ENCODE results near the gene TRIM44. TPM values are rescaled to one million over a fixed set of nuclear protein-coding genes. Genes with fewer than 3 reads are reported as not detected.

TRIM44 gene
- polyA plus RNA-seq, 1 donor (not counting 4 experiments of a cell fraction or from before 2014, with no cell fraction given): 48.3 TPM

DNA sequence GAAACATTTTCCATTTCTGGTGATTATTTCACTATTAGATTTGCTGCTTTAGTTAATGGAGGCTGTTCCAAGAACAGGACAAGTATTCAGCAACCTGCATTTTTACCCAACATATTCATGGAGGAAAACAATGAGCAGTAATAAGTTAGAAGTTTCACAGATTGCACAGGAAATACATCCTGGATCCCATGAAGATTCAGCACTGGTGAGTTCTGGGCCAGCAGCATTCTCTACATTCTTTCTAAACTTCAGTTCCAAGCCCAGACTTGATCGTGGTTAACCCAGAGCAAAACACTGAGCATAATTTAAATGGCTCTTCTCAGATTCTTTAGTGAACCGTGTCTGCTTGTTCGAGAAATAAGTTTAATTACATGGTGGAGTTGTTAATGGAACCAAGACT is 40.5 kb upstream of the TRIM44 start:
- Histone ChIP-seq H3K79me2 (ENCODE audit: control insufficient read depth, insufficient read depth, low read length) (peaks cover 32% of the 10 kb centered on the region), H2AFZ (ENCODE audit: control insufficient read depth, low read length) (no peak overlapping the region), H3K9me1 (ENCODE audit: control insufficient read depth, extremely low read depth, insufficient read depth, low read length) (no peaks in the 10 kb centered on the region), H4K20me1 (ENCODE audit: control insufficient read depth, extremely low read depth, insufficient read depth, low read length) (no peaks in the 10 kb centered on the region), H3K27me3 (ENCODE audit: control insufficient read depth, extremely low read depth, insufficient read depth, low read length) (no peaks in the 10 kb centered on the region), H3K4me3 (ENCODE audit: control insufficient read depth in 2 of 3, extremely low read depth in 1 of 3, insufficient read depth in 2 of 3, low read depth in 1 of 3, low read length in 3 of 3) (peak overlapping the region; percentile 56 to 91 (median 89)), H3K9me3 (ENCODE audit: control insufficient read depth, low read depth, low read length) (no peaks in the 10 kb centered on the region), H3K4me1 (ENCODE audit: control insufficient read depth, extremely low read depth, insufficient read depth, low read length) (peaks cover 51% of the 10 kb centered on the region), H3K36me3 (ENCODE audit: control insufficient read depth in 2 of 2, extremely low read depth in 1 of 2, insufficient read depth in 2 of 2, low read length in 2 of 2) (peaks cover 0 to 10% of the 10 kb centered on the region in 2 experiments), H3K4me2 (ENCODE audit: control insufficient read depth, extremely low read depth, insufficient read depth, low read depth, low read length) (peak overlapping the region; percentile 100), H3K9ac (ENCODE audit: control insufficient read depth, extremely low read depth, insufficient read depth, low read length) (peak overlapping the region; percentile 91), H3K27ac (ENCODE audit: control insufficient read depth, insufficient read depth, low read length) (peak overlapping the region; percentile 95)
- DNase-seq (ENCODE audit: low read depth, low spot score): no peak
- TF ChIP-seq, protein P1, sequence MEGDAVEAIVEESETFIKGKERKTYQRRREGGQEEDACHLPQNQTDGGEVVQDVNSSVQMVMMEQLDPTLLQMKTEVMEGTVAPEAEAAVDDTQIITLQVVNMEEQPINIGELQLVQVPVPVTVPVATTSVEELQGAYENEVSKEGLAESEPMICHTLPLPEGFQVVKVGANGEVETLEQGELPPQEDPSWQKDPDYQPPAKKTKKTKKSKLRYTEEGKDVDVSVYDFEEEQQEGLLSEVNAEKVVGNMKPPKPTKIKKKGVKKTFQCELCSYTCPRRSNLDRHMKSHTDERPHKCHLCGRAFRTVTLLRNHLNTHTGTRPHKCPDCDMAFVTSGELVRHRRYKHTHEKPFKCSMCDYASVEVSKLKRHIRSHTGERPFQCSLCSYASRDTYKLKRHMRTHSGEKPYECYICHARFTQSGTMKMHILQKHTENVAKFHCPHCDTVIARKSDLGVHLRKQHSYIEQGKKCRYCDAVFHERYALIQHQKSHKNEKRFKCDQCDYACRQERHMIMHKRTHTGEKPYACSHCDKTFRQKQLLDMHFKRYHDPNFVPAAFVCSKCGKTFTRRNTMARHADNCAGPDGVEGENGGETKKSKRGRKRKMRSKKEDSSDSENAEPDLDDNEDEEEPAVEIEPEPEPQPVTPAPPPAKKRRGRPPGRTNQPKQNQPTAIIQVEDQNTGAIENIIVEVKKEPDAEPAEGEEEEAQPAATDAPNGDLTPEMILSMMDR (optimal IDR thresholded peaks at IDR 0.05 in 1 of 3, IDR thresholded peaks at IDR 0.05 in 1 of 3, conservative IDR thresholded peaks at IDR 0.05 in 1 of 3; ENCODE audit: extremely low read depth in 1 of 3, insufficient read depth in 2 of 3, low read length in 3 of 3): no peak
- TF ChIP-seq EZH2 (IDR thresholded peaks at IDR 0.05; ENCODE audit: low read length): no peak
- dilution Hi-C loops (cut with MboI; ENCODE audit: extremely low pct_ligation_motif_present, low sequenced_read_pairs): loop anchor here (25.0 kb wide), 1 partner anchor 190 kb away; no protein-coding TSS in a partner anchor
- FAIRE-seq: peak; percentile 95

DNA sequence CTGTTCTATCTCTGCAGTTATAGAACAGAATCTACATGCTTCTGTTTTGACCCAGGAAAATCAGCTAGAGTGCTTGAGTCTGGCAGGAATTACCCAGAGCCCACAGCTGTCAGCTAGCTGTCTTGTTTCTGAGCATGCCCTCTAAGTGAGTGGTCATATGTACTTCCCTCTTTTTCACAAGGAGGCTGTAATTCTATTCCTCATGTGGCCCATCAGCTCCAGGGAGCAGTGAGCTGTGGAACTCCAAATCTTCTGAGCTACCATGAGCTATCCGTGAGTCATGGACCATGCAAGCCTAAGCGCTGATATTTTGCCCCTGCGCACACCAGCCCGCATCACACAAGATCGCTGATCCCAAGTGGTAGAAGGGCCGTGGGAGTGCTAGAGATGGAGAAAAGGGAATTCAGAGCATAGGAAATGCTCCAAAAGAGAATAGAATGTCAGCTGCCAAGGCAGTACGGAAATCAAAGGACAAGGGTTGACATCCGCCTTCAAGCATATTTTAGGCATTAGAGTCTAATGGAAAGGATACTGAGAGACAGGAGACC is 38.9 kb upstream of the TRIM44 start:
- dilution Hi-C loops (cut with MboI; ENCODE audit: extremely low pct_ligation_motif_present, low sequenced_read_pairs): loop anchor here (25.0 kb wide), 1 partner anchor 189 kb away; no protein-coding TSS in a partner anchor
- Histone ChIP-seq H3K4me2 (ENCODE audit: control insufficient read depth, extremely low read depth, insufficient read depth, low read depth, low read length) (peak overlapping the region; percentile 100), H3K9me1 (ENCODE audit: control insufficient read depth, extremely low read depth, insufficient read depth, low read length) (no peaks in the 10 kb centered on the region), H3K79me2 (ENCODE audit: control insufficient read depth, insufficient read depth, low read length) (peaks cover 31% of the 10 kb centered on the region), H3K27me3 (ENCODE audit: control insufficient read depth, extremely low read depth, insufficient read depth, low read length) (no peaks in the 10 kb centered on the region), H3K9ac (ENCODE audit: control insufficient read depth, extremely low read depth, insufficient read depth, low read length) (peak overlapping the region; percentile 5), H3K36me3 (ENCODE audit: control insufficient read depth in 2 of 2, extremely low read depth in 1 of 2, insufficient read depth in 2 of 2, low read length in 2 of 2) (peaks cover 0 to 10% of the 10 kb centered on the region in 2 experiments), H3K27ac (ENCODE audit: control insufficient read depth, insufficient read depth, low read length) (peak overlapping the region; percentile 95), H4K20me1 (ENCODE audit: control insufficient read depth, extremely low read depth, insufficient read depth, low read length) (no peaks in the 10 kb centered on the region), H3K9me3 (ENCODE audit: control insufficient read depth, low read depth, low read length) (no peaks in the 10 kb centered on the region), H3K4me3 (ENCODE audit: control insufficient read depth in 2 of 3, extremely low read depth in 1 of 3, insufficient read depth in 2 of 3, low read depth in 1 of 3, low read length in 3 of 3) (no peak overlapping the region), H3K4me1 (ENCODE audit: control insufficient read depth, extremely low read depth, insufficient read depth, low read length) (peaks cover 45% of the 10 kb centered on the region), H2AFZ (ENCODE audit: control insufficient read depth, low read length) (no peak overlapping the region)
- TF ChIP-seq, protein P1 (optimal IDR thresholded peaks at IDR 0.05 in 1 of 3, IDR thresholded peaks at IDR 0.05 in 1 of 3, conservative IDR thresholded peaks at IDR 0.05 in 1 of 3; ENCODE audit: extremely low read depth in 1 of 3, insufficient read depth in 2 of 3, low read length in 3 of 3): no peak
- TF ChIP-seq EZH2 (IDR thresholded peaks at IDR 0.05; ENCODE audit: low read length): no peak
- DNase-seq (ENCODE audit: low read depth, low spot score) (peak; percentile 83), FAIRE-seq (peak; percentile 34)
